Endothelial cell of umbilical vein (primary cell): ENCODE data around the gene IFT74. TPM values are rescaled to one million over a fixed set of nuclear protein-coding genes. Genes with fewer than 3 reads are reported as not detected.

Experiments used
- BruUV-seq: library from RNA; stranded (reverse); fragments of 400-500 nt; replicated peaks from 2 replicates; lab custom pipeline; 2021; lab: Mats Ljungman, UMichigan
- CTCF ChIA-PET: fragments of 300-600, 350-600 bp; sonication (Branson Sonifier 250); formaldehyde crosslinking; loops from one replicate; lab custom pipeline; 2021; ENCODE audit warnings: antibody characterized with exemption, inconsistent platforms; lab: Charles Lee
- POLR2A ChIA-PET: fragments of 300-600, 350-600 bp; sonication (Branson Sonifier 250); formaldehyde crosslinking; loops from one replicate; lab custom pipeline; 2021; ENCODE audit warnings: antibody characterized with exemption, inconsistent platforms; lab: Charles Lee
- DNase-seq: peaks from one replicate; pipeline ENCODE4 v3.0.0-alpha.2; 2011; ENCODE audit warnings: low read depth, low spot score
- FAIRE-seq: peaks from 2 replicates; lab custom pipeline; 2011; peaks lifted over from hg19 to GRCh38; lab: Jason Lieb, UNC
- H2AFZ ChIP-seq: 2 replicates; pipeline ENCODE4 v1.6.0; 2012; ENCODE audit warnings: low read depth, low read length, control low read depth, inconsistent platforms
- H3K27ac ChIP-seq: 2 replicates; pipeline ENCODE4 v1.5.1; 2011; ENCODE audit warnings: low read depth, mild to moderate bottlenecking, control low read depth, low read length, moderate library complexity; ENCODE audit not compliant: insufficient read depth
- H3K27me3 ChIP-seq, 2 experiments: 2 replicates each; pipeline versions ENCODE4 v1.6.0 to v1.6.1; 2011; ENCODE audit warnings: low read length in 2 of 2, mixed read lengths in 1 of 2; ENCODE audit not compliant: control insufficient read depth in 2 of 2, insufficient read depth in 2 of 2
- H3K36me3 ChIP-seq, 2 experiments: 2 replicates in 1 of 2; 3 replicates in 1 of 2; pipeline ENCODE4 v1.5.1; 2011; ENCODE audit warnings: low read length in 2 of 2, mild to moderate bottlenecking in 1 of 2, moderate library complexity in 1 of 2; ENCODE audit not compliant: control insufficient read depth in 2 of 2, insufficient read depth in 2 of 2; ENCODE audit errors: extremely low read depth in 1 of 2
- H3K4me1 ChIP-seq: 3 replicates; pipeline ENCODE4 v1.5.1; 2011; ENCODE audit warnings: mild to moderate bottlenecking, low read length; ENCODE audit not compliant: control insufficient read depth, insufficient read depth; ENCODE audit errors: extremely low read depth
- H3K4me2 ChIP-seq: 2 replicates; pipeline ENCODE4 v1.6.1; 2011; ENCODE audit warnings: low read length, control low read depth, mixed read lengths; ENCODE audit not compliant: insufficient read depth
- H3K4me3 ChIP-seq, 3 experiments: fragments of 200-600 bp in 1 of 3; sonication (generic), shearing (Covaris generic) in 1 of 3; replicated peaks in 1 of 3; 2 replicates each; pipeline ENCODE4 v1.5.1; 2011 to 2016; ENCODE audit warnings: control low read depth in 3 of 3, low read length in 3 of 3, mild to moderate bottlenecking in 2 of 3, inconsistent platforms in 1 of 3, low read depth in 1 of 3, moderate library complexity in 1 of 3; ENCODE audit not compliant: insufficient read depth in 1 of 3
- H3K79me2 ChIP-seq: 2 replicates; pipeline ENCODE4 v1.6.0; 2012; ENCODE audit warnings: low read length, inconsistent platforms; ENCODE audit not compliant: control insufficient read depth, insufficient read depth
- H3K9ac ChIP-seq: replicated peaks from 2 replicates; pipeline ENCODE3; 2011; ENCODE audit warnings: low read length, control low read depth; ENCODE audit not compliant: insufficient read depth; ENCODE audit errors: extremely low read depth
- H3K9me1 ChIP-seq: replicated peaks from 3 replicates; pipeline ENCODE4 v1.6.0; 2011; ENCODE audit warnings: mild to moderate bottlenecking, low read length; ENCODE audit not compliant: control insufficient read depth, insufficient read depth; ENCODE audit errors: extremely low read depth
- H3K9me3 ChIP-seq: replicated peaks from 2 replicates; pipeline ENCODE4 v1.5.1; 2012; ENCODE audit warnings: low read length, inconsistent platforms; ENCODE audit not compliant: control insufficient read depth, insufficient read depth
- H4K20me1 ChIP-seq: replicated peaks from 2 replicates; pipeline ENCODE3; 2011; ENCODE audit warnings: mild to moderate bottlenecking, low read length; ENCODE audit not compliant: control insufficient read depth, insufficient read depth; ENCODE audit errors: extremely low read depth
- CTCF ChIP-seq, 2 donors: IDR thresholded peaks; 1 replicate in 1 of 2; 2 replicates in 1 of 2; pipeline ENCODE4 v1.5.1; 2011; ENCODE audit warnings: low read length in 2 of 2, mild to moderate bottlenecking in 2 of 2, moderate library complexity in 2 of 2, control low read depth in 1 of 2, inconsistent platforms in 1 of 2, low read depth in 1 of 2; ENCODE audit not compliant: insufficient read depth in 1 of 2; ENCODE audit errors: extremely low read depth in 1 of 2
- FOS ChIP-seq: IDR thresholded peaks from 2 replicates; pipeline ENCODE4 v1.6.1; 2011; ENCODE audit warnings: mild to moderate bottlenecking, low read length, moderate library complexity, borderline replicate concordance; ENCODE audit not compliant: insufficient read depth
- GATA2 ChIP-seq: IDR thresholded peaks from 2 replicates; pipeline ENCODE4 v1.7.0; 2011; ENCODE audit warnings: low read depth, mild to moderate bottlenecking, moderate library complexity, mixed read lengths, low read length; ENCODE audit not compliant: insufficient read length, insufficient read depth
- MYC ChIP-seq: IDR thresholded peaks from one replicate; pipeline ENCODE4 v1.6.1; 2011; ENCODE audit warnings: mild to moderate bottlenecking, low read depth, low read length
- POLR2A ChIP-seq: IDR thresholded peaks from 2 replicates; pipeline ENCODE4 v1.6.1; 2012; ENCODE audit warnings: low read depth, mild to moderate bottlenecking, control low read depth, low read length
- dilution Hi-C: fragments of 300-500 bp; cut with MboI; formaldehyde crosslinking; loops from one replicate; pipeline ENCODE4 v1.15.0; 2019; ENCODE audit warnings: low sequenced_read_pairs; ENCODE audit not compliant: extremely low pct_ligation_motif_present
- intact Hi-C: fragments of 100-400 bp; cut with micrococcal nuclease; formaldehyde crosslinking; loops from one replicate; pipeline ENCODE4 v1.10.0; 2022
- polyA plus RNA-seq, 4 experiments: library from polyadenylated mRNA; depleted of rRNA in 3 of 4; stranded (reverse) in 3 of 4; unstranded in 1 of 4; fragments of >200 nt; gene quantifications; 2 replicates each; pipeline versions ENCODE4 v1.2.1 to v1.2.3, GENCODE V29; 2011 to 2012; ENCODE audit warnings: missing spikeins in 1 of 4
- total RNA-seq: library from RNA; stranded (reverse); gene quantifications from 2 replicates; pipeline ENCODE4 v1.2.3, GENCODE V29; 2021

IFT74 gene
- total and polyA plus RNA-seq, 2 donors (not counting 3 experiments of a cell fraction or from before 2014, with no cell fraction given), result 3.4 to 10.8 TPM

DNA sequence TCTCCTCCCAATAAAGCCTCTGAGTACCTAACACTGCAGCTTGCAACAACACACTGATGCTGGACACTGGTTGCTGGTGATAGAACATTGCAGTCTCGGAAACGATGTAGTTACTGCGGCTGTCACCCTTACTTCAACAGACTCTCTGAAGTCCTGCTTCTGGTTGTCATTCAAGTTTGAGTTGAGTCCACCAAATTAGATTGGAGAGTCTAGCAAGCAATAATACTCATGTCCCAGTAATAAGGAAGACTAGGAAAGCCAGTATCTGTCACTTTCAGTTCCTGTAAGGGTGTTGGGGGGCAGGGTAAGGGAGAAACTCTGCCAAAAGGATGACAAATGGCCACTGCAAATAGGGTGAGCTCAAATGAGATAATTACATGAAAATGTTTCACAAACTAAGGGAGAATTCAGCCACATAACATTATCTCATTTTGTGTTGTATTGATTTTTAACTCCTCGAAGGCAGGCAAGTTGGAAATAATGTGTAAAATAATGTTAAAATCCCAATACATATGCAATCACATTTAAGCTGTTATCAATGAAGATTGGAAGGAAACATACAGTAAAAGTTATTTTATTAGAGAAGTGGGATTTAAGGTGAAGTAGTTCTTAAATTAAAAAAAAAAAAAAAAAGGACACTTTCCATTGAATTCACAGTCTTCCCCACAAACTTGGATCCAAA, 849 bp upstream of the IFT74 start:
- intact Hi-C loops, result loop anchor here (5.0 kb wide), 2 partner anchors 322 to 1093 kb away; no protein-coding TSS in a partner anchor
- H3K9me1 ChIP-seq, result no peaks in the 10 kb centered on the region
- H2AFZ ChIP-seq, result peak overlapping the region; percentile 91
- H3K27me3 ChIP-seq, result no peaks in the 10 kb centered on the region
- peaks cover 14% of the 10 kb centered on the region for H3K4me1 ChIP-seq
- dilution Hi-C loops, result no loop called here
- no peaks in the 10 kb centered on the region for H3K9me3 ChIP-seq
- TF ChIP-seq MYC (no peak), POLR2A (no peak), CTCF (IDR thresholded peaks at IDR 0.05; ENCODE audit: extremely low read depth in 1 of 2, insufficient read depth in 1 of 2, low read depth in 1 of 2, low read length in 2 of 2) (no peak)
- peak overlapping the region; percentile 81 for H3K9ac ChIP-seq
- no TSS peak for BruUV-seq
- H3K36me3 ChIP-seq, result no peaks in the 10 kb centered on the region
- H3K4me2 ChIP-seq, result peak overlapping the region; percentile 83
- H4K20me1 ChIP-seq, result no peaks in the 10 kb centered on the region
- H3K27ac ChIP-seq, result peak overlapping the region; percentile 76
- FAIRE-seq (no peak), DNase-seq (no peak)
- H3K79me2 ChIP-seq, result no peaks in the 10 kb centered on the region
- ChIA-PET POLR2A (interaction anchor here (0.5 to 1.4 kb wide), 3 partner anchors 8 to 157 kb away, joined by 4 to 15 read pairs (median 6); partner anchors contain the start of gene PLAA), CTCF (interaction anchor here (0.6 to 1.1 kb wide), 4 partner anchors 8 to 321 kb away, joined by 3 to 6 read pairs (median 4); partner anchors contain the start of gene PLAA)
- peak overlapping the region; percentile 28 to 85 (median 46) for H3K4me3 ChIP-seq

DNA sequence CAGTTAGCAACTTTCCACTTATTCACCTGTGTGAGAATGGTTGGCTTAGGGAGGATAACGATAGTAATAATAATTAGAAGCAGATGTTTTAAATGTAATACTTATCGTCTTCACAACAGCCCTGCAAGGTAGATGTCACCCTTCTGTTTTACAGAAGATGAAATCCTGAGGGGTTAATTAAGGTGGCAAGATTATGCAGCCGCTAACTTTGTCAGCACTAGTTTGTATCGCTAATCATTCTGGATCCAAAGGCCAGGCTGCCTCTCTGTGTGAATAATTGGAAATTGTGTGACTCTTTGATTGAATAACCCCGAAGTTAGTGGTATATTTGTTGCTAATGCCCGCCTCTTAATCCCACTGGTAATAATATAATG, 635 bp downstream of the IFT74 start:
- H3K4me2 ChIP-seq, result peak overlapping the region; percentile 83
- intact Hi-C loops (loop anchor here (1.0 to 5.0 kb wide), 4 partner anchors 10 to 1095 kb away; partner anchors contain the start of genes CAAP1 and PLAA), dilution Hi-C loops (no loop called here)
- FAIRE-seq, result no peak
- H3K9ac ChIP-seq, result peak overlapping the region; percentile 81
- ChIA-PET POLR2A (no interaction called here), CTCF (no interaction called here)
- H3K79me2 ChIP-seq, result no peaks in the 10 kb centered on the region
- no peaks in the 10 kb centered on the region for H4K20me1 ChIP-seq
- H2AFZ ChIP-seq, result peak overlapping the region; percentile 98
- H3K9me3 ChIP-seq, result no peaks in the 10 kb centered on the region
- no peak for DNase-seq
- no TSS peak for BruUV-seq
- no peaks in the 10 kb centered on the region for H3K27me3 ChIP-seq
- H3K9me1 ChIP-seq, result no peaks in the 10 kb centered on the region
- no peaks in the 10 kb centered on the region for H3K36me3 ChIP-seq
- peaks cover 14% of the 10 kb centered on the region for H3K4me1 ChIP-seq
- no peak for TF ChIP-seq FOS
- TF ChIP-seq GATA2, result no peak
- peak overlapping the region; percentile 46 to 85 (median 68) for H3K4me3 ChIP-seq
- H3K27ac ChIP-seq, result peak overlapping the region; percentile 76
